K562 (cell line): ENCODE measurements around the gene DNMT3A. TPM values are rescaled to one million over a fixed set of nuclear protein-coding genes. Genes with fewer than 3 reads are reported as not detected.

Experiments used
- ATF1 ChIP-seq, 2 experiments: fragments of 450-650 bp in 1 of 2; IDR thresholded peaks; 2 replicates each; pipeline ENCODE4 v1.6.1; 2016; ENCODE audit warnings: missing compliant biosample characterization in 1 of 2, missing genetic modification characterization in 1 of 2
- GABPA ChIP-seq: fragments of 200-800 bp; sonication (Bioruptor generic); conservative IDR thresholded peaks from 2 replicates; pipeline ENCODE4 v1.6.1; 2016; ENCODE audit warnings: low read depth, missing genetic modification characterization, missing compliant biosample characterization
- JUN ChIP-seq, 2 experiments: sonication (generic) in 1 of 2; formaldehyde crosslinking in 1 of 2; IDR thresholded peaks; 2 replicates each; pipeline versions ENCODE4 v1.6.1 to v1.8.0; 2012 to 2022; ENCODE audit warnings: borderline replicate concordance in 2 of 2, mild to moderate bottlenecking in 2 of 2, improper control_type of control experiment in 1 of 2, low read depth in 1 of 2, low read length in 1 of 2, missing genetic modification reagents in 1 of 2
- OTX1 ChIP-seq: fragments of 450-650 bp; formaldehyde crosslinking; IDR thresholded peaks from 2 replicates; pipeline ENCODE4 v1.4.0; 2022; ENCODE audit warnings: mild to moderate bottlenecking
- RBM17 ChIP-seq: fragments of 200-400 bp; formaldehyde crosslinking; IDR thresholded peaks from 2 replicates; pipeline ENCODE4 v1.6.1; 2017; ENCODE audit warnings: low read depth, mild to moderate bottlenecking, low read length, borderline replicate concordance
- ZKSCAN8 ChIP-seq: fragments of 200-800 bp; sonication (Bioruptor generic); IDR thresholded peaks from 2 replicates; pipeline ENCODE4 v1.6.1; 2016; ENCODE audit warnings: missing genetic modification characterization, missing compliant biosample characterization
- ZNF232 ChIP-seq: sonication (generic); formaldehyde crosslinking; IDR thresholded peaks from 2 replicates; pipeline ENCODE4 v1.8.0; 2022; ENCODE audit warnings: mild to moderate bottlenecking, missing genetic modification reagents
- ZNF696 ChIP-seq: fragments of 250-450 bp; sonication (Bioruptor Pico); conservative IDR thresholded peaks from 2 replicates; pipeline ENCODE4 v1.4.0; 2020; ENCODE audit warnings: mild to moderate bottlenecking, moderate library complexity
- ZNF778 ChIP-seq: fragments of 450-650 bp; formaldehyde crosslinking; IDR thresholded peaks from 2 replicates; pipeline ENCODE4 v1.4.0; 2020; ENCODE audit warnings: mild to moderate bottlenecking, moderate library complexity
- polyA plus RNA-seq, 8 experiments: library from polyadenylated mRNA; depleted of rRNA in 4 of 8; stranded (reverse) in 5 of 8; unstranded in 3 of 8; fragments of >200 nt; fragmentation: Nextera tagmentation in 2 of 8; fragmentation: Illumina TruSeq in 1 of 8; extraction: Ambion mirVana in 2 of 8; extraction: Trizol in 1 of 8; gene quantifications; 2 replicates each; pipeline versions ENCODE4 v1.2.1 to v1.2.3, GENCODE V29; 2011 to 2014; ENCODE audit warnings: inconsistent platforms in 1 of 8, missing spikeins in 1 of 8
- total RNA-seq, 7 experiments: library from RNA; depleted of rRNA in 6 of 7; stranded (reverse); fragments of >200 nt in 6 of 7; fragmentation: Illumina TruSeq in 2 of 7; extraction: Trizol in 2 of 7; gene quantifications; 2 replicates each; pipeline versions ENCODE4 v1.2.1 to v1.2.3, GENCODE V29; 2011 to 2021; ENCODE audit warnings: low replicate concordance in 1 of 7
- TF ChIP-seq, protein P1 (sequence below), 2 experiments: fragments of 450-650 bp; conservative IDR thresholded peaks; 2 replicates each; pipeline ENCODE4 v1.6.1; 2017; ENCODE audit warnings: mild to moderate bottlenecking in 2 of 2, moderate library complexity in 2 of 2
- TF ChIP-seq, protein P2 (sequence below): fragments of 250-450 bp; sonication (Bioruptor Pico); IDR thresholded peaks from 2 replicates; pipeline ENCODE4 v1.9.0; 2021; ENCODE audit warnings: mild to moderate bottlenecking, inconsistent platforms
- TF ChIP-seq, protein P3 (sequence below): sonication (generic); formaldehyde crosslinking; IDR thresholded peaks from 2 replicates; pipeline ENCODE4 v1.8.1; 2023; ENCODE audit warnings: mild to moderate bottlenecking, missing genetic modification reagents
- TF ChIP-seq, protein P4 (sequence below): sonication (generic); formaldehyde crosslinking; IDR thresholded peaks from 2 replicates; pipeline ENCODE4 v1.9.0; 2022; ENCODE audit warnings: mild to moderate bottlenecking, missing genetic modification reagents

DNMT3A gene
- total and polyA plus RNA-seq, 9 of the 15 experiments (the other 6 are each of a cell fraction or from before 2014, with no cell fraction given) = 3.0 to 16.0 (median 6.1) TPM

DNA sequence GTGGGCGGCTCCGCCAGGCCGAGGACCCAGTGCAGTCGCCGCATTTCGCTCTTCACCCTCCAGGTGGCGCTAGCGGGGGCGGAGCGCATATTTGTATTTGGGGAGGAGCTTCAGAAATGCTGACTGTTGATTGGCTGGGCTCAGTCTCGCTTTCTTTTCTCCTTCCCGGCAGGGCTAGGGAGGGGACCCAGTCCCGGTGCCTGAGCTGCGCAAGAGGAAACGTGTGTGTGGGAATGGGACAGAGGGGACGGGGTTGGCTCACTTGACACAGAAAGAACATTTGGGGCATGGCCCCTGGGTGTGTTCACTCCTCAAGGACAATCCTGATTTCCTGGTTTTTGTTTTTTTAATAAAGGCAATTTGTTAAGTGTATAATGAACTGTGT, 20.3 kb upstream of the DNMT3A start (continued):
- TF ChIP-seq ZKSCAN8 (CRISPR knock-in tag) = no peak
- TF ChIP-seq ZNF696 (CRISPR knock-in tag) = no peak
- no peak for TF ChIP-seq ATF1 (CRISPR knock-in tag; IDR thresholded peaks at IDR 0.05)
- peak; percentile 45 for TF ChIP-seq ATF1 (tag; IDR thresholded peaks at IDR 0.05)
- TF ChIP-seq, protein P1, sequence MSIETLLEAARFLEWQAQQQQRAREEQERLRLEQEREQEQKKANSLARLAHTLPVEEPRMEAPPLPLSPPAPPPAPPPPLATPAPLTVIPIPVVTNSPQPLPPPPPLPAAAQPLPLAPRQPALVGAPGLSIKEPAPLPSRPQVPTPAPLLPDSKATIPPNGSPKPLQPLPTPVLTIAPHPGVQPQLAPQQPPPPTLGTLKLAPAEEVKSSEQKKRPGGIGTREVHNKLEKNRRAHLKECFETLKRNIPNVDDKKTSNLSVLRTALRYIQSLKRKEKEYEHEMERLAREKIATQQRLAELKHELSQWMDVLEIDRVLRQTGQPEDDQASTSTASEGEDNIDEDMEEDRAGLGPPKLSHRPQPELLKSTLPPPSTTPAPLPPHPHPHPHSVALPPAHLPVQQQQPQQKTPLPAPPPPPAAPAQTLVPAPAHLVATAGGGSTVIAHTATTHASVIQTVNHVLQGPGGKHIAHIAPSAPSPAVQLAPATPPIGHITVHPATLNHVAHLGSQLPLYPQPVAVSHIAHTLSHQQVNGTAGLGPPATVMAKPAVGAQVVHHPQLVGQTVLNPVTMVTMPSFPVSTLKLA (conservative IDR thresholded peaks at IDR 0.05) = no peak
- TF ChIP-seq OTX1 = no peak
- TF ChIP-seq JUN (IDR thresholded peaks at IDR 0.05; ENCODE audit: borderline replicate concordance, low read depth, low read length) = no peak
- no peak for TF ChIP-seq JUN (CRISPR knock-in tag; IDR thresholded peaks at IDR 0.05; ENCODE audit: borderline replicate concordance)
- TF ChIP-seq ZNF232 (CRISPR knock-in tag) = no peak
- TF ChIP-seq, protein P2, sequence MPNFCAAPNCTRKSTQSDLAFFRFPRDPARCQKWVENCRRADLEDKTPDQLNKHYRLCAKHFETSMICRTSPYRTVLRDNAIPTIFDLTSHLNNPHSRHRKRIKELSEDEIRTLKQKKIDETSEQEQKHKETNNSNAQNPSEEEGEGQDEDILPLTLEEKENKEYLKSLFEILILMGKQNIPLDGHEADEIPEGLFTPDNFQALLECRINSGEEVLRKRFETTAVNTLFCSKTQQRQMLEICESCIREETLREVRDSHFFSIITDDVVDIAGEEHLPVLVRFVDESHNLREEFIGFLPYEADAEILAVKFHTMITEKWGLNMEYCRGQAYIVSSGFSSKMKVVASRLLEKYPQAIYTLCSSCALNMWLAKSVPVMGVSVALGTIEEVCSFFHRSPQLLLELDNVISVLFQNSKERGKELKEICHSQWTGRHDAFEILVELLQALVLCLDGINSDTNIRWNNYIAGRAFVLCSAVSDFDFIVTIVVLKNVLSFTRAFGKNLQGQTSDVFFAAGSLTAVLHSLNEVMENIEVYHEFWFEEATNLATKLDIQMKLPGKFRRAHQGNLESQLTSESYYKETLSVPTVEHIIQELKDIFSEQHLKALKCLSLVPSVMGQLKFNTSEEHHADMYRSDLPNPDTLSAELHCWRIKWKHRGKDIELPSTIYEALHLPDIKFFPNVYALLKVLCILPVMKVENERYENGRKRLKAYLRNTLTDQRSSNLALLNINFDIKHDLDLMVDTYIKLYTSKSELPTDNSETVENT (CRISPR knock-in tag) = 0 out of 2 replicates have a peak, but pooled peaks have one; percentile 23
- TF ChIP-seq, protein P3, sequence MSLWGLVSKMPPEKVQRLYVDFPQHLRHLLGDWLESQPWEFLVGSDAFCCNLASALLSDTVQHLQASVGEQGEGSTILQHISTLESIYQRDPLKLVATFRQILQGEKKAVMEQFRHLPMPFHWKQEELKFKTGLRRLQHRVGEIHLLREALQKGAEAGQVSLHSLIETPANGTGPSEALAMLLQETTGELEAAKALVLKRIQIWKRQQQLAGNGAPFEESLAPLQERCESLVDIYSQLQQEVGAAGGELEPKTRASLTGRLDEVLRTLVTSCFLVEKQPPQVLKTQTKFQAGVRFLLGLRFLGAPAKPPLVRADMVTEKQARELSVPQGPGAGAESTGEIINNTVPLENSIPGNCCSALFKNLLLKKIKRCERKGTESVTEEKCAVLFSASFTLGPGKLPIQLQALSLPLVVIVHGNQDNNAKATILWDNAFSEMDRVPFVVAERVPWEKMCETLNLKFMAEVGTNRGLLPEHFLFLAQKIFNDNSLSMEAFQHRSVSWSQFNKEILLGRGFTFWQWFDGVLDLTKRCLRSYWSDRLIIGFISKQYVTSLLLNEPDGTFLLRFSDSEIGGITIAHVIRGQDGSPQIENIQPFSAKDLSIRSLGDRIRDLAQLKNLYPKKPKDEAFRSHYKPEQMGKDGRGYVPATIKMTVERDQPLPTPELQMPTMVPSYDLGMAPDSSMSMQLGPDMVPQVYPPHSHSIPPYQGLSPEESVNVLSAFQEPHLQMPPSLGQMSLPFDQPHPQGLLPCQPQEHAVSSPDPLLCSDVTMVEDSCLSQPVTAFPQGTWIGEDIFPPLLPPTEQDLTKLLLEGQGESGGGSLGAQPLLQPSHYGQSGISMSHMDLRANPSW (CRISPR knock-in tag) = no peak
- no peak for TF ChIP-seq ZNF778
- TF ChIP-seq RBM17 = no peak
- TF ChIP-seq GABPA (tag) = peak; percentile 29; the same call in 1 of the 2 replicates
- TF ChIP-seq, protein P4, sequence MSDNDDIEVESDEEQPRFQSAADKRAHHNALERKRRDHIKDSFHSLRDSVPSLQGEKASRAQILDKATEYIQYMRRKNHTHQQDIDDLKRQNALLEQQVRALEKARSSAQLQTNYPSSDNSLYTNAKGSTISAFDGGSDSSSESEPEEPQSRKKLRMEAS (CRISPR knock-in tag) = no peak; the same call in 1 of the 2 replicates
